K562 (cell line): ENCODE data around the gene NAPA. TPM values are rescaled to one million over a fixed set of nuclear protein-coding genes. Genes with fewer than 3 reads are reported as not detected.

Experiments
- ATAC-seq: fragments of 200-7000 bp; cut with Tn5 transposase; 3 replicates; pipeline ENCODE4 v1.9.1; 2020; ENCODE audit warnings: moderate library complexity
- BruUV-seq: library from RNA; stranded (reverse); fragments of 400-500 nt; replicated peaks from 2 replicates; lab custom pipeline; 2021; lab: Mats Ljungman, UMichigan
- CTCF ChIA-PET: fragments of 300-600 bp; formaldehyde crosslinking; extraction: SDS; loops from one replicate; lab custom pipeline; 2021; ENCODE audit warnings: low intra/inter-chr PET ratio; lab: Yijun Ruan, JAX
- POLR2A ChIA-PET: fragments of 300-600, 350-650 bp; sonication (Branson Sonifier 250); formaldehyde crosslinking; extraction: SDS; loops from one replicate; lab custom pipeline; 2021; ENCODE audit warnings: antibody characterized with exemption, inconsistent platforms; lab: Yijun Ruan, JAX
- DNase-seq, 4 experiments: peaks; one replicate each; pipeline versions ENCODE4 v3.0.0 to v3.0.0-alpha.2; 2011 to 2018; ENCODE audit warnings: low spot score in 3 of 4, mixed read lengths in 3 of 4; ENCODE audit errors: extremely low read depth in 1 of 4
- FAIRE-seq: peaks from 2 replicates; lab custom pipeline; 2011; peaks lifted over from hg19 to GRCh38; lab: Jason Lieb, UNC
- H2AFZ ChIP-seq: 2 replicates; pipeline ENCODE4 v1.6.0; 2011; ENCODE audit warnings: low read depth, low read length, control low read depth, inconsistent platforms
- H3K27ac ChIP-seq: fragments of 200-600 bp; 3 replicates; pipeline ENCODE4 v1.8.0; 2011; ENCODE audit warnings: low read depth, mild to moderate bottlenecking, control low read depth, inconsistent platforms, low read length, moderate library complexity, mixed read lengths; ENCODE audit errors: extremely low read depth
- H3K27me3 ChIP-seq, 2 experiments: fragments of 300-600 bp in 1 of 2; 2 replicates in 1 of 2; 3 replicates in 1 of 2; pipeline versions ENCODE4 v1.6.0 to v1.8.0; 2011; ENCODE audit warnings: inconsistent platforms in 2 of 2, low read length in 2 of 2, mild to moderate bottlenecking in 1 of 2, mixed read lengths in 1 of 2, moderate library complexity in 1 of 2; ENCODE audit not compliant: control insufficient read depth in 2 of 2, insufficient read depth in 2 of 2
- H3K36me3 ChIP-seq: fragments of 300-600 bp; 3 replicates; pipeline ENCODE4 v1.8.0; 2011; ENCODE audit warnings: mild to moderate bottlenecking, low read length, inconsistent platforms; ENCODE audit not compliant: control insufficient read depth, insufficient read depth
- H3K4me1 ChIP-seq, 2 experiments: fragments of 200-600 bp in 1 of 2; replicated peaks in 1 of 2; 2 replicates in 1 of 2; 3 replicates in 1 of 2; pipeline versions ENCODE4 v1.5.1 to v1.8.0; 2011; ENCODE audit warnings: inconsistent platforms in 2 of 2, low read length in 2 of 2, mild to moderate bottlenecking in 1 of 2, mixed read lengths in 1 of 2, moderate library complexity in 1 of 2; ENCODE audit not compliant: control insufficient read depth in 2 of 2, insufficient read depth in 2 of 2
- H3K4me2 ChIP-seq: 2 replicates; pipeline ENCODE4 v1.6.1; 2011; ENCODE audit warnings: low read length, control low read depth, inconsistent platforms, mixed read lengths; ENCODE audit not compliant: insufficient read depth
- H3K4me3 ChIP-seq: fragments of 200-600 bp; sonication (generic), shearing (Covaris generic); 2 replicates; pipeline ENCODE4 v1.5.1; 2016; ENCODE audit warnings: control low read depth, inconsistent platforms
- H3K79me2 ChIP-seq: fragments of 200-600 bp; 3 replicates; pipeline ENCODE4 v1.8.0; 2011; ENCODE audit warnings: low read length, inconsistent platforms; ENCODE audit not compliant: control insufficient read depth, insufficient read depth
- H3K9ac ChIP-seq, 2 experiments: 2 replicates each; pipeline versions ENCODE4 v1.6.0 to v1.6.1; 2011; ENCODE audit warnings: low read depth in 2 of 2, low read length in 2 of 2, control low read depth in 1 of 2, inconsistent platforms in 1 of 2, mild to moderate bottlenecking in 1 of 2, mixed read lengths in 1 of 2; ENCODE audit not compliant: insufficient read depth in 1 of 2
- H3K9me1 ChIP-seq: one replicate; pipeline ENCODE4 v1.6.0; 2011; ENCODE audit warnings: inconsistent platforms, mild to moderate bottlenecking, low read length, moderate library complexity; ENCODE audit not compliant: control insufficient read depth, insufficient read depth
- H3K9me3 ChIP-seq: replicated peaks from 2 replicates; pipeline ENCODE4 v1.5.1; 2011; ENCODE audit warnings: low read depth, low read length, inconsistent platforms; ENCODE audit not compliant: control insufficient read depth, insufficient read depth
- H4K20me1 ChIP-seq: replicated peaks from 2 replicates; pipeline ENCODE4 v1.6.1; 2011; ENCODE audit warnings: low read length, inconsistent platforms, mixed read lengths; ENCODE audit not compliant: control insufficient read depth, insufficient read depth
- C11orf30 ChIP-seq: fragments of 450-650 bp; IDR thresholded peaks from 2 replicates; pipeline ENCODE4 v1.6.1; 2016; ENCODE audit warnings: low read depth, mild to moderate bottlenecking
- ESRRA ChIP-seq: fragments of 450-650 bp; IDR thresholded peaks from 2 replicates; pipeline ENCODE4 v1.6.1; 2014; ENCODE audit warnings: low read depth, mild to moderate bottlenecking, moderate library complexity, borderline replicate concordance
- FOXK1 ChIP-seq: sonication (generic); formaldehyde crosslinking; IDR thresholded peaks from 2 replicates; pipeline ENCODE4 v1.8.0; 2022; ENCODE audit warnings: missing genetic modification reagents, mild to moderate bottlenecking, borderline replicate concordance
- GABPB1 ChIP-seq: sonication (generic); formaldehyde crosslinking; IDR thresholded peaks from 2 replicates; pipeline ENCODE4 v1.8.0; 2022; ENCODE audit warnings: mild to moderate bottlenecking, missing genetic modification reagents
- GTF2A2 ChIP-seq: IDR thresholded peaks from 2 replicates; pipeline ENCODE4 v1.6.1; 2016; ENCODE audit warnings: mild to moderate bottlenecking, missing genetic modification characterization, missing compliant biosample characterization
- GTF2E2 ChIP-seq: fragments of 200-800 bp; sonication (Bioruptor generic); IDR thresholded peaks from 2 replicates; pipeline ENCODE4 v1.6.1; 2016; ENCODE audit warnings: missing genetic modification characterization, missing compliant biosample characterization
- IFI16 ChIP-seq: fragments of 250-450 bp; sonication (Bioruptor Pico); IDR thresholded peaks from 2 replicates; pipeline ENCODE4 v2.1.2; 2022; ENCODE audit warnings: mild to moderate bottlenecking, inconsistent platforms
- KLF13 ChIP-seq: fragments of 450-650 bp; IDR thresholded peaks from 2 replicates; pipeline ENCODE4 v1.6.1; 2016; ENCODE audit warnings: missing genetic modification characterization, low read depth, mild to moderate bottlenecking, missing compliant biosample characterization, moderate library complexity, borderline replicate concordance
- MED1 ChIP-seq: sonication (generic); formaldehyde crosslinking; IDR thresholded peaks from 2 replicates; pipeline ENCODE4 v1.8.1; 2023; ENCODE audit warnings: missing genetic modification reagents, borderline replicate concordance
- NFIC ChIP-seq: fragments of 450-650 bp; IDR thresholded peaks from 2 replicates; pipeline ENCODE4 v1.6.1; 2017; ENCODE audit warnings: mild to moderate bottlenecking, inconsistent platforms
- RBM14 ChIP-seq: fragments of 200-400 bp; formaldehyde crosslinking; IDR thresholded peaks from 2 replicates; pipeline ENCODE4 v1.6.1; 2018; ENCODE audit warnings: low read depth, mild to moderate bottlenecking, low read length, moderate library complexity, borderline replicate concordance; ENCODE audit not compliant: insufficient read depth
- TAL1 ChIP-seq: fragments of 450-650 bp; IDR thresholded peaks from 2 replicates; pipeline ENCODE4 v1.6.1; 2016; ENCODE audit warnings: mild to moderate bottlenecking
- ZKSCAN3 ChIP-seq: fragments of 250-450 bp; sonication (Bioruptor Pico); IDR thresholded peaks from 2 replicates; pipeline ENCODE4 v1.4.0; 2020
- ZKSCAN8 ChIP-seq: fragments of 200-800 bp; sonication (Bioruptor generic); IDR thresholded peaks from 2 replicates; pipeline ENCODE4 v1.6.1; 2016; ENCODE audit warnings: missing genetic modification characterization, missing compliant biosample characterization
- ZNF140 ChIP-seq: fragments of 250-450 bp; sonication (Bioruptor Pico); IDR thresholded peaks from 2 replicates; pipeline ENCODE4 v1.8.0; 2021; ENCODE audit warnings: moderate library complexity, mild to moderate bottlenecking, inconsistent platforms
- ZNF324 ChIP-seq: fragments of 250-450 bp; sonication (Bioruptor Pico); IDR thresholded peaks from 2 replicates; pipeline ENCODE4 v1.4.0; 2020; ENCODE audit warnings: mild to moderate bottlenecking
- WGBS: fragments of 100-300 bp; shearing (Covaris generic); methylation state at CpG from one replicate; pipeline ENCODE4 v1.1.6; 2016; ENCODE audit warnings: low coverage, mixed read lengths; ENCODE audit not compliant: insufficient coverage; ENCODE audit errors: missing lambda C conversion rate; 5-methylcytosine and 5-hydroxymethylcytosine counted together
- in situ Hi-C: fragments of 300-500 bp; cut with MboI; formaldehyde crosslinking; loops from 4 replicates; pipeline ENCODE4 v1.15.0; 2018; ENCODE audit warnings: inconsistent platforms, mixed read lengths
- intact Hi-C: fragments of 100-400 bp; cut with micrococcal nuclease; formaldehyde crosslinking; loops from 2 replicates; pipeline ENCODE4 v1.14.2; 2022
- polyA plus RNA-seq, 8 experiments: library from polyadenylated mRNA; depleted of rRNA in 4 of 8; stranded (reverse) in 5 of 8; unstranded in 3 of 8; fragments of >200 nt; fragmentation: Nextera tagmentation in 2 of 8; fragmentation: Illumina TruSeq in 1 of 8; extraction: Ambion mirVana in 2 of 8; extraction: Trizol in 1 of 8; gene quantifications; 2 replicates each; pipeline versions ENCODE4 v1.2.1 to v1.2.3, GENCODE V29; 2011 to 2014; ENCODE audit warnings: inconsistent platforms in 1 of 8, missing spikeins in 1 of 8
- total RNA-seq, 7 experiments: library from RNA; depleted of rRNA in 6 of 7; stranded (reverse); fragments of >200 nt in 6 of 7; fragmentation: Illumina TruSeq in 2 of 7; extraction: Trizol in 2 of 7; gene quantifications; 2 replicates each; pipeline versions ENCODE4 v1.2.1 to v1.2.3, GENCODE V29; 2011 to 2021; ENCODE audit warnings: low replicate concordance in 1 of 7
- TF ChIP-seq, protein P1 (sequence below): fragments of 450-650 bp; formaldehyde crosslinking; IDR thresholded peaks from 2 replicates; pipeline ENCODE4 v1.4.0; 2020; ENCODE audit warnings: mild to moderate bottlenecking, moderate library complexity
- TF ChIP-seq, protein P2 (sequence below): sonication (generic); formaldehyde crosslinking; IDR thresholded peaks from 2 replicates; pipeline ENCODE4 v1.8.1; 2023; ENCODE audit warnings: mild to moderate bottlenecking, missing genetic modification reagents
- TF ChIP-seq, protein P3 (sequence below), 2 experiments: fragments of 450-650 bp in 1 of 2; sonication (generic) in 1 of 2; formaldehyde crosslinking; conservative IDR thresholded peaks; 2 replicates each; pipeline versions ENCODE4 v1.4.0 to v1.8.1; 2020 to 2022; ENCODE audit warnings: mild to moderate bottlenecking in 1 of 2, missing genetic modification reagents in 1 of 2
- TF ChIP-seq, protein P4 (sequence below): fragments of 450-650 bp; IDR thresholded peaks from one replicate; pipeline ENCODE4 v1.6.1; 2018; ENCODE audit warnings: mild to moderate bottlenecking, moderate library complexity; ENCODE audit not compliant: partially characterized antibody

The NAPA gene
- total and polyA plus RNA-seq, 9 of the 15 experiments (the other 6 are each of a cell fraction or from before 2014, with no cell fraction given) = 5.4 to 98.6 (median 77.5) TPM

DNA sequence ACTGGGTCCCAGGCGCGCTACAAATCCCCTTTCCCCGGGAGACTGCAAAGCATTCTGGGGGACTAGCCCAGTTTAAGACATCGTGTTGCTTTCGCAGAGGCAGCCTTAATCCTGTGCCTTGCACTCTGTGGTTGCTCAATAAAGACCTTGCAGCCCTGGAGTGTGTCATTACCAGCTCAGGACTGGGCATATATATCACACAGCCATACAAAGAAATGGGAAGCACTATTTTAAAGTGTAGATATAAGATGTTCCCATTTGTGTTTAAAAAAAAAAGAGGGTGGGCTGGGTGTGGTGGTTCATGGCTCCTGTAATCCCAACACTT lies 11.1 kb downstream of the NAPA start:
- POLR2A ChIA-PET = interaction anchor here (0.6 to 1.4 kb wide), 3 partner anchors 9 to 11 kb away, joined by 3 to 5 read pairs (median 3); partner anchors contain the start of gene NAPA
- CTCF ChIA-PET = no interaction called here

More for the DNA sequence above, 11.1 kb downstream of the NAPA start:
- Histone ChIP-seq H3K4me3 (no peak overlapping the region), H2AFZ (no peak overlapping the region), H3K4me1 (peaks cover 0 to 32% of the 10 kb centered on the region in 2 experiments; a peak in 4 of 5 replicates), H3K9me3 (no peaks in the 10 kb centered on the region), H3K27ac (no peak overlapping the region), H3K79me2 (peaks cover 23% of the 10 kb centered on the region), H3K4me2 (no peak overlapping the region), H4K20me1 (peaks cover 3% of the 10 kb centered on the region), H3K36me3 (peaks cover 55% of the 10 kb centered on the region), H3K27me3 (no peaks in the 10 kb centered on the region), H3K9me1 (no peaks in the 10 kb centered on the region), H3K9ac (no peak overlapping the region)
- BruUV-seq = no TSS peak
- TF ChIP-seq FOXK1 (no peak), IFI16 (CRISPR knock-in tag) (no peak), C11orf30 (no peak), RBM14 (no peak), GABPB1 (CRISPR knock-in tag) (no peak), NFIC (no peak), ZKSCAN3 (CRISPR knock-in tag) (no peak), KLF13 (tag) (no peak), GTF2A2 (tag) (no peak), ZKSCAN8 (CRISPR knock-in tag) (no peak), ZNF324 (no peak), MED1 (CRISPR knock-in tag) (no peak), ESRRA (no peak), ZNF140 (no peak), GTF2E2 (no peak), TAL1 (no peak)
- TF ChIP-seq, protein P1, sequence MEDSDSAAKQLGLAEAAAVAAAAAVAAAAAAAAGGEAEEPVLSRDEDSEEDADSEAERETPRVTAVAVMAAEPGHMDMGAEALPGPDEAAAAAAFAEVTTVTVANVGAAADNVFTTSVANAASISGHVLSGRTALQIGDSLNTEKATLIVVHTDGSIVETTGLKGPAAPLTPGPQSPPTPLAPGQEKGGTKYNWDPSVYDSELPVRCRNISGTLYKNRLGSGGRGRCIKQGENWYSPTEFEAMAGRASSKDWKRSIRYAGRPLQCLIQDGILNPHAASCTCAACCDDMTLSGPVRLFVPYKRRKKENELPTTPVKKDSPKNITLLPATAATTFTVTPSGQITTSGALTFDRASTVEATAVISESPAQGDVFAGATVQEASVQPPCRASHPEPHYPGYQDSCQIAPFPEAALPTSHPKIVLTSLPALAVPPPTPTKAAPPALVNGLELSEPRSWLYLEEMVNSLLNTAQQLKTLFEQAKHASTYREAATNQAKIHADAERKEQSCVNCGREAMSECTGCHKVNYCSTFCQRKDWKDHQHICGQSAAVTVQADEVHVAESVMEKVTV (CRISPR knock-in tag) = no peak
- TF ChIP-seq, protein P2, sequence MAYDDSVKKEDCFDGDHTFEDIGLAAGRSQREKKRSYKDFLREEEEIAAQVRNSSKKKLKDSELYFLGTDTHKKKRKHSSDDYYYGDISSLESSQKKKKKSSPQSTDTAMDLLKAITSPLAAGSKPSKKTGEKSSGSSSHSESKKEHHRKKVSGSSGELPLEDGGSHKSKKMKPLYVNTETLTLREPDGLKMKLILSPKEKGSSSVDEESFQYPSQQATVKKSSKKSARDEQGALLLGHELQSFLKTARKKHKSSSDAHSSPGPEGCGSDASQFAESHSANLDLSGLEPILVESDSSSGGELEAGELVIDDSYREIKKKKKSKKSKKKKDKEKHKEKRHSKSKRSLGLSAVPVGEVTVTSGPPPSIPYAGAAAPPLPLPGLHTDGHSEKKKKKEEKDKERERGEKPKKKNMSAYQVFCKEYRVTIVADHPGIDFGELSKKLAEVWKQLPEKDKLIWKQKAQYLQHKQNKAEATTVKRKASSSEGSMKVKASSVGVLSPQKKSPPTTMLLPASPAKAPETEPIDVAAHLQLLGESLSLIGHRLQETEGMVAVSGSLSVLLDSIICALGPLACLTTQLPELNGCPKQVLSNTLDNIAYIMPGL (CRISPR knock-in tag) = no peak
- TF ChIP-seq, protein P3, sequence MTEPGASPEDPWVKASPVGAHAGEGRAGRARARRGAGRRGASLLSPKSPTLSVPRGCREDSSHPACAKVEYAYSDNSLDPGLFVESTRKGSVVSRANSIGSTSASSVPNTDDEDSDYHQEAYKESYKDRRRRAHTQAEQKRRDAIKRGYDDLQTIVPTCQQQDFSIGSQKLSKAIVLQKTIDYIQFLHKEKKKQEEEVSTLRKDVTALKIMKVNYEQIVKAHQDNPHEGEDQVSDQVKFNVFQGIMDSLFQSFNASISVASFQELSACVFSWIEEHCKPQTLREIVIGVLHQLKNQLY (CRISPR knock-in tag; conservative IDR thresholded peaks at IDR 0.05) = no peak
- TF ChIP-seq, protein P4, sequence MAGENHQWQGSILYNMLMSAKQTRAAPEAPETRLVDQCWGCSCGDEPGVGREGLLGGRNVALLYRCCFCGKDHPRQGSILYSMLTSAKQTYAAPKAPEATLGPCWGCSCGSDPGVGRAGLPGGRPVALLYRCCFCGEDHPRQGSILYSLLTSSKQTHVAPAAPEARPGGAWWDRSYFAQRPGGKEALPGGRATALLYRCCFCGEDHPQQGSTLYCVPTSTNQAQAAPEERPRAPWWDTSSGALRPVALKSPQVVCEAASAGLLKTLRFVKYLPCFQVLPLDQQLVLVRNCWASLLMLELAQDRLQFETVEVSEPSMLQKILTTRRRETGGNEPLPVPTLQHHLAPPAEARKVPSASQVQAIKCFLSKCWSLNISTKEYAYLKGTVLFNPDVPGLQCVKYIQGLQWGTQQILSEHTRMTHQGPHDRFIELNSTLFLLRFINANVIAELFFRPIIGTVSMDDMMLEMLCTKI = no peak
- DNase-seq = no peak
- intact Hi-C loops = no loop called here
- in situ Hi-C loops = no loop called here
- no peak for FAIRE-seq
- ATAC-seq = no peak
- 89% methylated on average over 3 of the region's 5 CpGs for WGBS
